HAP-1 (cell line): ENCODE results near the gene SAMD5.

Source experiments
- DNase-seq, 2 experiments: peaks; one replicate each; pipeline ENCODE4 v3.0.0-alpha.2; 2016 to 2020; ENCODE audit warnings: low spot score in 2 of 2
- H3K27me3 ChIP-seq: fragments of 250-450 bp; sonication (Bioruptor Pico); 2 replicates; pipeline ENCODE4 v1.5.1; 2020; ENCODE audit warnings: low read depth, mild to moderate bottlenecking, moderate library complexity
- H3K36me3 ChIP-seq: fragments of 250-450 bp; sonication (Bioruptor Pico); replicated peaks from 2 replicates; pipeline ENCODE4 v1.5.1; 2020; ENCODE audit warnings: mild to moderate bottlenecking
- H3K4me1 ChIP-seq: fragments of 250-450 bp; sonication (Bioruptor Pico); 2 replicates; pipeline ENCODE4 v1.5.1; 2020; ENCODE audit warnings: mild to moderate bottlenecking
- H3K4me3 ChIP-seq: fragments of 250-450 bp; sonication (Bioruptor Pico); 2 replicates; pipeline ENCODE4 v1.5.1; 2020; ENCODE audit warnings: mild to moderate bottlenecking, moderate library complexity
- H3K9me3 ChIP-seq: fragments of 250-450 bp; sonication (Bioruptor Pico); 2 replicates; pipeline ENCODE4 v1.5.1; 2020; ENCODE audit warnings: mild to moderate bottlenecking, moderate library complexity
- in situ Hi-C: fragments of 300-500 bp; cut with MboI; formaldehyde crosslinking; loops from 3 replicates; pipeline ENCODE4 v1.14.3; 2020; ENCODE audit warnings: low sequenced_read_pairs, inconsistent platforms, mixed read lengths

SAMD5 gene

DNA sequence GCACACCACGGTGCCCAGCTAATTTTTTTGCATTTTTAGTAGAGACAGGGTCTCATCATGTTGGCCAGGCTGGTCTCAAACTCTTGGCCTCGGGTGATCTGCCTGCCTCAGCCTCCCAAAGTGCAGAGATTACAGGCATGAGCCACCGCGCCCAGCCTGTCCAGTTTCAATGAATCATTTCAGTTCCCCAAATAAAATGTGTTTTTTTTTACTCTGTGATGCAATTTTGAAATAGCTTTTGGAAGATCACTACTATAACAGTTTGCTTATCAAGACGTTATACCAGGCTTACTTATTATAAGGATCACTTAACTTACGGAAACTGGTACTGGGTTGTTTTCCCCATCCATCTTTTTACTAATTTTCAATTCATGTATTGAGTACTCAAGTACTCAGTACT is 80.0 kb downstream of the SAMD5 start:
- Histone ChIP-seq H3K36me3 (no peaks in the 10 kb centered on the region), H3K27me3 (peaks cover 5% of the 10 kb centered on the region), H3K9me3 (no peaks in the 10 kb centered on the region), H3K4me3 (no peak overlapping the region), H3K4me1 (no peaks in the 10 kb centered on the region)
- no peak for DNase-seq
- in situ Hi-C loops, result no loop called here

- H3K4me1 ChIP-seq, result no peaks in the 10 kb centered on the region
- no peak overlapping the region for H3K4me3 ChIP-seq
- H3K27me3 ChIP-seq, result peaks cover 5% of the 10 kb centered on the region
- H3K9me3 ChIP-seq, result no peaks in the 10 kb centered on the region
- in situ Hi-C loops, result no loop called here
- no peaks in the 10 kb centered on the region for H3K36me3 ChIP-seq
- no peak for DNase-seq
Measured at GRCh38 chr6:147589739-147590250, 81.3 kb downstream of the SAMD5 start.

- Histone ChIP-seq H3K36me3 (no peaks in the 10 kb centered on the region), H3K4me1 (no peaks in the 10 kb centered on the region), H3K4me3 (no peak overlapping the region), H3K9me3 (no peaks in the 10 kb centered on the region), H3K27me3 (peaks cover 3% of the 10 kb centered on the region; the same call in 1 of the 2 replicates)
- DNase-seq, result no peak
- in situ Hi-C loops, result no loop called here
Measured at GRCh38 chr6:147595961-147596360, 87.5 kb downstream of the SAMD5 start.

DNA sequence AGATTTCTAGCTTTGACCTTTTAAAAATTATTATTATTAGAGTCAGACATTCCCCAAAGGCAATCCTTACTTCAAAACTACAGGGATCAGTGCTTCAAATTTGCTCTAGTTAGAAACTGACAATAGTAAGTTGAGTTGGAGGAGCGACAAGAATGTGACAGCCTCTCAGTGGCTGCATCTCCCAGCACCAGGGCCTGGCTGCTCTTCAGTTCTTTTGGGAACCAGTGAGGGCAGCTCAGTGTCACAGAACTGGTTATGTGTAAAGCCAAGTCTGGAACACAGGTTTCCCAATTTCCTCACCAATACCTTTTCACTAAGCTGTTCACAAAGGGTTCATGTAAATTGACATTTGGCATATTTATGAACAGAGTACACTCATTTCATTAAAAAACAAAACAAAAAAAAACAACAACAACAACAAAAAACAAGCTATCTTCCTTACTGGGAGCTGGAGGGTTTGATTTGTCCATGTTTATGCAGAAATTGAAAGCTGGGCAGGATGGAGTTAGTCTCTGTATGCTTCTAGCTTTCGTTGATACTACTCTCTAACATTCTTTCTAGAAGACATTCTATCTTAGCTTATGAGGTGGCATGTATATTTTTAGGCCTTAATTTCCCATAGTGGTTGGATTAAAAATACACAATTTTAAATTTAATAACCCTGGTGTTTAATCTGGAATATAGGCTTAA is 95.0 kb downstream of the SAMD5 start:
- Histone ChIP-seq H3K4me1 (no peaks in the 10 kb centered on the region), H3K27me3 (no peaks in the 10 kb centered on the region), H3K4me3 (no peak overlapping the region), H3K9me3 (no peaks in the 10 kb centered on the region), H3K36me3 (no peaks in the 10 kb centered on the region)
- no peak for DNase-seq
- in situ Hi-C loops, result no loop called here

GRCh38 chr6:147604373-147604772 is 95.9 kb downstream of the SAMD5 start:
- Histone ChIP-seq H3K4me3 (no peak overlapping the region), H3K27me3 (no peaks in the 10 kb centered on the region), H3K9me3 (no peaks in the 10 kb centered on the region), H3K36me3 (no peaks in the 10 kb centered on the region), H3K4me1 (no peaks in the 10 kb centered on the region)
- in situ Hi-C loops, result no loop called here
- no peak for DNase-seq

DNA sequence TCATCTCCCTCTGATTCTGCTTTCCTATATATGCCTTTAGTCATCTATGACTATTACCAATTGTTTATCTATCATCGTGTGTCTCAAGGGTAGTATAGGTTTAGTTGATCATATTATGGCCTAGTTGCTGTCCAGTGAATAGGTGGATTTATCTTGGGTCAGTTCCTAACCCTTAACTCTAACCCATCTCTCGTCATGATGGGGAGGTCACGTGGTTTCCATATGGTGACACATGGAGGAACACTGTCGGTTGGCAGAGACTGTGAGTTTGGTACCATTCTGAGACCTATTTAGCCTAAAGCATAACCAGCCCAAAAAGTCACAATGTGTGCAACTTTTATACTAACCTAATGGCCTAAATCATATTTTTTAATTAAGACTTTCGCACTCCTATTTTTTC is 103.5 kb downstream of the SAMD5 start:
- Histone ChIP-seq H3K27me3 (no peaks in the 10 kb centered on the region), H3K36me3 (no peaks in the 10 kb centered on the region), H3K4me3 (no peak overlapping the region), H3K9me3 (no peaks in the 10 kb centered on the region), H3K4me1 (no peaks in the 10 kb centered on the region)
- no peak for DNase-seq
- in situ Hi-C loops, result no loop called here

DNA sequence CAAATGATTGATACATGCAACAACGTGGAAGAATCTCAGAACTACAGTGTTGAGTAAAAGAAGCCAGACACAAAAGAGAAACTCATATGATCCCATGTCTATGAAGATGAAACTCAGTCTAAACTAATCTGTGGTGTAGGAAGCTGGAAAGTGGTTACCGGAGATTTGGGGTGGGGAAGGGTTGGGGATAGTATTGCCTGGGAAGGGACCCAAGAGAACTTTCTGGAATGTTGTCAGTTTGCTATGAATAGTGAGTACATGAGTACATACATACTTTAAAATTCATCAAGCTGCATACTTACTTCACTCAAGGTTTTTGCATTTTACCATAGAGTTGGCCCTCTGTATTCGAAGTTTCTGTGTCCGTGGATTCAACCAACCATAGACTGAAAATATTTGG is 106.0 kb downstream of the SAMD5 start:
- in situ Hi-C loops, result no loop called here
- Histone ChIP-seq H3K27me3 (no peaks in the 10 kb centered on the region), H3K36me3 (no peaks in the 10 kb centered on the region), H3K9me3 (no peaks in the 10 kb centered on the region), H3K4me1 (no peaks in the 10 kb centered on the region), H3K4me3 (no peak overlapping the region)
- DNase-seq, result no peak

DNA sequence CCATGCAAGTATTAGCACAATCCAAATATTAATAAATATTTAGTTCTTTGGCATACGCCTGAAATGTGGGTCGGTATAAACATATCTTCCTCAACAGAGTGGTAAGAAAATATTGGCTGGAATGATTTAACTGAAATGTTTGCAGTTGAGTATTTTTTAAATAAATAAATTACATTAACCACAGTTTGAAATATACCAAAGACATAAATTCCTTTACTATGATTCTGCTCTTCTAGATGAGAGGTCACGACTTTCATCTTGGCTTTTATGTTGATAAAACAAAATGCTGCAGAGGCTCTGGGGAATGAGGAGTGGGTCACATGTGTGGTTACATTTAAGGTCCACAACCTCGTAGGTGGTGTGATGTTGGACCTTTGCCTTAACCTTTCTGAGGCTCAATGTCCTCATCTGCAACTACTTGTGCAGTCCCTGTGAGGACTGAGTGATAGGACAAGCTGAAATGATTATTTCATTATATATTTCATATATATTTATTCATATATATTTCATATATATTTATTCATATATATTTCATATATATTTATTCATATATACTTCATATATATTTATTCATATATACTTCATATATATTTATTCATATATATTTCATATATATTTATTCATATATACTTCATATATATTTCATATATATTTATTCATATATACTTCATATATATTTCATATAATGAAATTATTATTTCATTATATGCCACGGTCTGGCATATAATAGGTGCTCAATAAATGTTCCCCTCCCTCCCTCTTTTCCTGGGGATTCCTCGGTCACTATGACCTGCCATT is 107.4 kb downstream of the SAMD5 start:
- no peaks in the 10 kb centered on the region for H3K36me3 ChIP-seq
- no peak overlapping the region for H3K4me3 ChIP-seq
- no peaks in the 10 kb centered on the region for H3K9me3 ChIP-seq
- no peaks in the 10 kb centered on the region for H3K27me3 ChIP-seq
- H3K4me1 ChIP-seq, result no peaks in the 10 kb centered on the region
- no peak for DNase-seq
- in situ Hi-C loops, result no loop called here

- no peaks in the 10 kb centered on the region for H3K36me3 ChIP-seq
- in situ Hi-C loops, result no loop called here
- no peak overlapping the region for H3K4me3 ChIP-seq
- DNase-seq, result no peak
- no peaks in the 10 kb centered on the region for H3K9me3 ChIP-seq
- H3K27me3 ChIP-seq, result no peaks in the 10 kb centered on the region
- H3K4me1 ChIP-seq, result no peaks in the 10 kb centered on the region
Measured at GRCh38 chr6:147617366-147617765, 108.9 kb downstream of the SAMD5 start.

DNA sequence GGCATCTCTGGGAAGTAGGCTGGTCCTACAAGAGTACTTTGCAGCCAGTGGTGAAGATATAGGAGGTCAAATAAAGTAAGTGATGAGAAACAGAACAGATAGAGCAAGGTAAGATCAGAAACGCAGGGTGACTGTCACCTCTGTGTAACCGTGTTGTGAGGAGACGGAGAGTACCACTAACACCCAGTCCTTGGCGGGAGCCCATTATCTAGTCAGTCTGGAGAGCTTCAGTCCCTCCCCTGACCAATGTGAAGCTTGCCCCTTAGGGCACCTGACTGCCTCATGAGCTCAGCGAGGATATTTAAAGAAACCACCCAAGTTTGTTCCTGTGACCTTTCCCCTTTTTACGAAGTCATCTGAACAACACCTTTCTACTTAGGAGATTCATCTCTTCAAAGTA is 110.0 kb downstream of the SAMD5 start:
- in situ Hi-C loops, result no loop called here
- H3K27me3 ChIP-seq, result no peaks in the 10 kb centered on the region
- no peak for DNase-seq
- H3K4me1 ChIP-seq, result no peaks in the 10 kb centered on the region
- no peaks in the 10 kb centered on the region for H3K9me3 ChIP-seq
- H3K36me3 ChIP-seq, result no peaks in the 10 kb centered on the region
- no peak overlapping the region for H3K4me3 ChIP-seq

DNA sequence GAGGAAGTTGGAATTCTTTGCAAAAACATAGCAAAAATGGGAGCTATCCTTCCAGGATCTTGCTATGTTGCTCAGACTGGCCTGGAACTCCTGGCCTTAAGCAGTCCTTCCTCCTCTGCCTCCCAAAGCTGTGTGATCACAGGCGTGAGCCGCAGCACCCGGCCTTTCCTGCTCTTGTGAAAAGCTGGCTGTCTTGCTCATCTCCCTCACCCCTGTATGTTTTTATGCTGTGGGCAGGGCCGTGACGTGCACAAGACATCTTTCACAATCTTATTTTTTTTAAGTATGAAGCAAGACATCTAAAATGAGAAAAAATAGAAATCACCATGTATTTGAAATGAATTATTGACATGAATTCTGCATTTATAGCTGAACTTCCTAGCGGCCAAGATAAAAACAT is 110.4 kb downstream of the SAMD5 start:
- Histone ChIP-seq H3K4me3 (no peak overlapping the region), H3K4me1 (no peaks in the 10 kb centered on the region), H3K27me3 (no peaks in the 10 kb centered on the region), H3K36me3 (no peaks in the 10 kb centered on the region), H3K9me3 (no peaks in the 10 kb centered on the region)
- no peak for DNase-seq
- in situ Hi-C loops, result no loop called here
